Erythroblast (primary cell): ENCODE data around the gene SLC25A31.

ENCODE experiments used
- GATA1 ChIP-seq: IDR thresholded peaks from 2 replicates; pipeline ENCODE4 v1.6.1; 2011; ENCODE audit warnings: low read depth, mild to moderate bottlenecking, control low read depth, low read length, moderate library complexity
- POLR2A ChIP-seq: IDR thresholded peaks from 2 replicates; pipeline ENCODE4 v1.6.1; 2011; ENCODE audit warnings: mild to moderate bottlenecking, low read length

- no peak for TF ChIP-seq POLR2A
- no peak for TF ChIP-seq GATA1
Observed at GRCh38 chr4:127781300-127782024, 51.3 kb downstream of the SLC25A31 start.
